NCI-H748 (cell line): ENCODE data around the gene SERPINA10.
"Not testable (repeated sequence)": the region's sequence is repeated elsewhere in the genome, so short reads cannot be mapped to it uniquely, and the experiment has no call there.

Experiments
- DNase-seq: peaks from one replicate; lab custom pipeline; 2025; ENCODE audit not compliant: unreplicated experiment; lab: John Stamatoyannopoulos, UW

SERPINA10 gene

DNA sequence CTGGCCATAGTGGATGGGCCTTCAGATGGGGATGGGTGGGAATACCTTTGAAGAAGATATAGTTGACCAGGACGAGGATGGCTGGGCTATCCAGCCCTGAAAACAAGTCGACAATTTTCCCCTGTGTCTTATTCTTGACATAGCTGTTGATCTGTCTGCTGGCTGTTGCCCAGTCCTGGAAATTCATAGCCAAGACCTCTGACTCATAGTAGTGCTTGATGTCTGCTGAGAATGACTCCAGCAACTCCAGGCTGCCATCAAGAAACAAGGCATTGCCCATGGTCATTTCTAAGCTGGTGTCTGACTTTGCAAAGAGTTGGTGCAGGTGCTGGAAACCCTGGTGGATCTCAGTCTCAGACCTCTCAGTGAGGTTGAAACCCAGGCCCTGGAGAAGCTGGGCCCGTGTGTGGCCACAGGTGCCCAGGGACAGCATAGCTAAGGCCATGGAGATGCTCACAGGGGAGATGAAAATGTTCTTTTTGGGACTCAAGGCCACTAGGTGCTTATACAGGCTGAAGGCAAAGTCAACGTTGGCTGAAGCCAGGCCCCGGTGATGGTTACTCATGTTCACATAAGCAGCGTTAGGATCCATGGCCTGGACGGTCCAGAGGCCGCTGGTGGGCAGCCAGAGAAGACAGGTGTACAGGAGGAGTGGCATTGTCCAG lies 21.1 kb upstream of the SERPINA10 start:
- no peak for DNase-seq

DNA sequence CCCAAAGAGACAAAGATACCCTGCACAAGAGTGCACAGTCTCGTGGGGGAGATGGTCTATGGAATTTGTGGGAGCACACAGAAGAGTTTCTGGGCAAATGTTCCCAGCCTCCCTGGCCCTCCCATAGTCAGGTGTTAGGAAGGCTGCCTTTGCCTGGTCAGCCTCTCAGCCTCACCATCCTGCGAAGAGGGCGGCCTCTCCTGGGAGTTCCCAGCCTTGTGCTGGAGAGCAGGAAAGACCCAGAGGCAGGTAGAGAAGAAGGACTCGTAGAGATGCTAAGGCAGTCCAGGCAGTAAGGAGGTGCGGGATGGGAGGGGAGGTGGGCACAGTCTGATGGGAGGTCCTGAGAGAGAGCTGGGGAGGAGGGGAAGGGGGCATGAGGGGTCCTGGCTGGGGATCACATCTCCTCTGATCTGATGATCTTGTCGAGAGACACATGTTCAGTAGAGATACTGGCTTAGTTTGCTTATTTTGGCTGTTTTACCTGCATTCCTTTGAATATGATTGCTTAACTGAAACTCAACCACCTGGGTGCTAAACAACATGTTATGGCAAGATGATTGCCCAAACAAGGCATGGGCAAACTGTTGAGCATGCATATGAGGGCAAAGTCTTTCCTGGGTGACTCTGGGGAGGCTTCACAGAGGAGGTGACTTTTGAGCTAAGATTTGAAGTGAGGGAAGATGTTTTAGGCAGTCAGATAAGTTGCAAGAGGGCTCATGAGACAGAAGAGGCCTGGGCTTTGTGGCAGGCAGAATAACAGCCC lies 19.6 kb upstream of the SERPINA10 start:
- no peak for DNase-seq

- no peak for DNase-seq
Measured at GRCh38 chr14:94310248-94310647, 17.2 kb upstream of the SERPINA10 start.

DNA sequence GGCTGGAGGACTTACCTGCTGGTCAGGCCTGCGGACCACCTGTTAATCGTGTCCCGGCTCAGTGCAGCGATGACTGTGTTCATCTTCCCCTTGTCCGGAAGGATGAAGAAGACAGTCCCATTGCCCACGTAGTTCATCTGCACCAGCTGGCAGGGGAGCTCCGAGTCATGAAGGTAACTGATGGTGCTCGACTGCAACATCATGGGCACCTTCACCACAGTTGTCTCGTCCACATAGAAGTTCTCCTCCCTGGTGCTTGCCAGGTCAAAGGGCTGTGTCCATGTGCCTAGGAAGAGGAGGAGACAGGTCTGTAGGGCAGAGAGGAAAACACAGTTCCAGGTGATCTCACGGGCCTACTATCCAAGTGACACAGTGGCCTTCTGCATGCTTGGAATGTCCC lies 16.7 kb upstream of the SERPINA10 start:
- DNase-seq: no peak

DNA sequence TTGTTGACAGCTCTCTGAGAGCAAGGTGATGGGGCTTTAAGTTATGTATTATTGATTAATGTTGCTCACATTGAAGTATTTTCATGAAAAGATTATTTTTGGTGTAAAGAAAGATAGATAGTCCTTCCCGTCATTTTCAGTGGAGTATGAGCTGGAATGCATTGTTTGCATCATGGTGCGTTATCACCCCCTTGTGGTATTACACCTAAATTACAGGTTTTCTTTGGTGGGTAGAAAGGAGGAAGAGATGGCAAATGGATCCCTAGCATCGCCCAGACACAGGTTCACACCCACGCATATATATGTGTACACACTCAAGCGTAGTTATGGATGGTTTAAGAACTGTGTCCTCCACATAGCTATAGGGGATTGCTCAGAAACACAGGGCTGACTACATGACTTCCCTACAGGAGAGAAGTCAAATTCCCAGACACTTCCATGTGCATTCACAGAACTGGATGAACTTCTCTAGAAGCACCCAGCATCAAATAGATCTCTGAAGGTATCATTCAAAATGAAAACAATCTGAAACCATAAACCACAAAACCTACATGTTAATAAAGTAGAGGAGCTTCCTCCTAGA lies 14.4 kb upstream of the SERPINA10 start:
- peak; percentile 14 for DNase-seq

DNA sequence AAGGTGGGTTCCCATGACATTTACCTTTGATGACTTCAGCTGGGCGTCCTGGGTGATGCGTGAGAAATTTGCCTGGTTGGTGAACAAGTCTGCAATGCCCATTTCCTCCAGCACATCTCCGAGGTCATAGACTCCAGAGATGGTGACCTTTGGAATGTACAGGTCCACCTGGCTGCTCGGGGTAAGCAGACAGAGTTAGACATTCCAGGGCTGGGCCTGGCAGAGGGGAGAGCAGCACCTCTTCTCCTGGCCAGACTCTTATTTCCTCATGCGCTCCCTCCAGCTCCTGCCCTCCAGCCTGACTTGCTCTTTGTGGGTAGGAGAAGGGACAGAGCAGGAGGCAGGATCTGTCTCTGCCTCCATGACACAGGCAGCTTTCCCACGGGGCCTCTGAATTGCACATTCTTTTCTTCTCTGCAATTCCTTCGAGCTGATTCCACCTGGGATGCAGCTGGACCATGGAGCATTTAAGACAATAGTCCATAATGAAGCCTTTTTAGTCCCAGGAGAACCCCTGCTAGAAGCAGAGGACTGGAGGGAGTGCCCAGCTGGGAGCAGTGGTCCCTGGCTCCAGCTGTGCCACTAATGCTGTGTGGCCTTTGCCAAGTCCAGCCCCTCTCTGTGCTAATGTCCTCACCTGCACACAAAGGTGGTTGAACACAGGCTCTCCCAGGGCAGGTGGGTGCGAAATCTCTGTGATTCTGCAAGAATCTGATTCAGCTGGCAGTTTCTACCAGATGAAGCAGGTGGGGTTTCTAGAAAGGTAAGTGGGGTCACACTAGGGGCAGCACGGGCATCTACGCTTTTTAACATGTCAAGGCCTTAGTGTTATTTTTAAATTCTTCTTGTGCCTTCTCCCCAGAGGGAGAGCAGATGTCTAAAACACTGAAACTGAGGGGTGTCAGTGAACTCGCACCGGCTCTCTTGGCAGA lies 13.2 kb upstream of the SERPINA10 start:
- no peak for DNase-seq

GRCh38 chr14:94305620-94306019 lies 12.6 kb upstream of the SERPINA10 start:
- DNase-seq: no peak

- no peak for DNase-seq
Measured at GRCh38 chr14:94304243-94304642, 11.2 kb upstream of the SERPINA10 start.

- DNase-seq: no peak
Measured at GRCh38 chr14:94303111-94303510, 10.0 kb upstream of the SERPINA10 start.

DNA sequence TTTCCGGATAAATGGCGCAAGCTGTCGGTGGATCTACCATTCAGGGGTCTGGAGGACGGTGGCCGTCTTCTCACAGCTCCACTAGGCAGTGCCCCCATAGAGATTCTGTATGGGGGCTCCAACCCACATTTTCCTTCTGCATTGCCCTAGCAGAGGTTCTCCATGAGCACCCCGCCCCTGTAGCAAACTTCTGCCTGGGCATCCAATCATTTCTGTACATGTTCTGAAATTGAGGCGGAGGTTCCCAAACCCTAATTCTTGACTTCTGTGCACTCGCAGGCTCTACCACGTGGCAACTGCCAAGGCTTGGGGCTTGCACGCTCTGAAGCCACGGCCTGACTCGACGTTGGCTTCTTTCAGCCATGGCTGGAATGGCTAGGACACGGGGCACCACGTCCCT lies 5.1 kb upstream of the SERPINA10 start:
- no peak for DNase-seq

DNA sequence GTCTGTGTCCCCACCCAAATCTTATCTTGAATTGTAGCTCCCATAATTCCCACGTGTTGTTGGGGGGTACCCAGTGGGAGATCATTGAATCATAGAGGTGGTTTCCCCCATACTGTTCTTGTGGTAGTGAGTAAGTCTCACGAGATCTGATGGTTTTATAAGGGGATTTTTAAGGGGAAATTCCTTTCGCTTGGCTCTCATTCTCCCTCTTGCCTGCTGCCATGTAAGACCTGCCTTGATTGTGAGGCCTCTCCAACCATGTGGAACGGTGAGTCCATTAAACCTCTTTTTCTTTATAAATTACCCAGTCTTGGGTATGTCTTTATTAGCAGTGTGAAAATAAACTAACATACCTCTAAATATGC lies 3.1 kb upstream of the SERPINA10 start:
- DNase-seq: not testable (repeated sequence)

GRCh38 chr14:94295360-94296180 lies 2.5 kb upstream of the SERPINA10 start:
- no peak for DNase-seq

DNA sequence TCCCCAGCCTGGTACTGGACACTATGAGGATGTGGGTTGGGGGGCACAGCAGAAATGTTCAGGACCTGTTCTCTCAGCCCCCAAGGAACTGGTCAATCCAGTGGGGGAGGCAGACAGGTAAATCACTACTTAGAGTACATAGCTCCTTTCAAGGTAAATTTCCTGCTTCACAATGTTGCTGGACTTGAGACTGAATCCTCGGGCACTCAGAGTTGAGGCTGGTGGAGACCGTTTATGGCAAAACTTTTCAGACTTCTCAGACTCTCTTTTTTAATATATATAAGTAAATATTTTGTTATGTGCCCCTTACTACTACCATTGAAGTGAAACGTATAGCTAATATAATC lies 483 bp upstream of the SERPINA10 start:
- no peak for DNase-seq

GRCh38 chr14:94292526-94292871 lies 569 bp downstream of the SERPINA10 start:
- no peak for DNase-seq

DNA sequence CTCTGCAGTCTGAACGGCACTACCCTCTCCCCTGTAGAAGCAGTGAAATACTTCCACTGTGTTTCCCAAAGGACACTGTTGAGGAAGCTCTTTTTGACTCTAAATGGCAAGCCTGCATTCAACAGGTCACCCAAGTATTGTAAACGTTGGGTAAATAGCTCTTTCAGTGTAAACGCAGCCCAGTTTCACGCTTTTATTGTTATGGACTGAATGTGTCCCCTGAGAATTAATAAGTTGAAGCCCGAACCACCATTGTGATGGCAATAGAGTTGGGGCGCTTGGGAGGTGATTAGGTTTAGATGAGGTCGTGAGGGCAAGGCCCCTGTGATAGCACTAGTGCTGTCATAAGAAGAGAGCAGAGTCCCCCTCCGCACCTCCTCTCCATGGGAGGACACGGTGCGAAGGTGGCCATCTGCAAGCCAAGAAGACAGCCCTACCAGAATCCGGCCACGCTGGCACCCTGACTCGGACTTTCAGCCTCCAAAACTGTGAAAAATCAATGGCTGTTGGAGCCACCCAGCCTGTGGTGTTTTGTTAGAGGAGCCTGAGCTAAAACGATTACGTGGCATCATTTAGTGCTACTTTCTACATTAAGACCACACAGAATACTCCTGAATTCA lies 1.1 kb downstream of the SERPINA10 start:
- DNase-seq: no peak

DNA sequence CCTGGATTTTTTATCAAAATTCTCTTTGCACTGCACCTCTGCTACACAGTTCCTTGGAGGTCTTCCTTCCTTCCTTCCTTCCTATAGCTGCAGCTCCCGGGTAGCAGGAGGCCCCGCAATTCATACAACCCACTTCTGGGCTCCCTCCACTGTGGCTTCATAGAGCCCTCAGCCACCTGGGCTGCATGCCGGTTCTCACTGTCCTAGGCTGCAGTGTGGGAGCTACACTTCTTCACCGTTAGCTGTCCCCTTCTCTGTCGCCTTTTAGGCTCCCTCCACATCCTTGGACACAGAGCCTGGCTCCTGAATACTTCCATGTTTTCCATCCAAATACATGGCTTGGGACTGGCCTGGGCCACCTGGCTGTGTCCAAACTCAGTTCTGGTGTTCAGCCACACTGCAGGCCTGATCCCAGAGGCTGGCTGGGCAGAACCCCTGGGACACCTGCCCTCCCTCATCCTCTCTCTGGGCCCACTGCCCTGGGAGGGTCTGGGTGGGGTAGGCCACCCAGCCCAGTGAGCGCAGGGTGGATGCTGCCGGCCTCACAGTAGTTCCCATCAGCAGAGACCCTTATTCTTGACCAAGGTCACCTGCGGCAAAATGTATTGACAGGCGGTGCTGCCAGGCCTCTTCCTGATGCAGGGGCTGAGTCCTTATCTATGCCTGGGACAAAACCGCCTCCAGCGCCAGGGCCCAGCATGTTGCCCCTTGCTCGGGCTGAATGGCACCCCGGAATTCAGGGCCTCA lies 1.7 kb downstream of the SERPINA10 start:
- DNase-seq: no peak

- DNase-seq: no peak
Measured at GRCh38 chr14:94290197-94290596, 2.9 kb downstream of the SERPINA10 start.

GRCh38 chr14:94288610-94289465 lies 4.2 kb downstream of the SERPINA10 start:
- peak; percentile 29 for DNase-seq

- DNase-seq: no peak
Measured at GRCh38 chr14:94285158-94285557, 7.9 kb downstream of the SERPINA10 start.
